AG10803 (cell line): ENCODE data around the gene GPI.

Experiments
- DNase-seq: peaks from one replicate; pipeline ENCODE4 v3.0.0; 2010; ENCODE audit warnings: low read depth
- H3K4me3 ChIP-seq: 2 replicates; pipeline ENCODE4 v1.5.1; 2011; ENCODE audit warnings: mild to moderate bottlenecking, low read length, control low read depth
- TF ChIP-seq, protein P1 (sequence below): conservative IDR thresholded peaks from 2 replicates; pipeline ENCODE4 v1.5.1; 2011; ENCODE audit warnings: mild to moderate bottlenecking, low read length, control low read depth, inconsistent platforms

GPI gene

DNA sequence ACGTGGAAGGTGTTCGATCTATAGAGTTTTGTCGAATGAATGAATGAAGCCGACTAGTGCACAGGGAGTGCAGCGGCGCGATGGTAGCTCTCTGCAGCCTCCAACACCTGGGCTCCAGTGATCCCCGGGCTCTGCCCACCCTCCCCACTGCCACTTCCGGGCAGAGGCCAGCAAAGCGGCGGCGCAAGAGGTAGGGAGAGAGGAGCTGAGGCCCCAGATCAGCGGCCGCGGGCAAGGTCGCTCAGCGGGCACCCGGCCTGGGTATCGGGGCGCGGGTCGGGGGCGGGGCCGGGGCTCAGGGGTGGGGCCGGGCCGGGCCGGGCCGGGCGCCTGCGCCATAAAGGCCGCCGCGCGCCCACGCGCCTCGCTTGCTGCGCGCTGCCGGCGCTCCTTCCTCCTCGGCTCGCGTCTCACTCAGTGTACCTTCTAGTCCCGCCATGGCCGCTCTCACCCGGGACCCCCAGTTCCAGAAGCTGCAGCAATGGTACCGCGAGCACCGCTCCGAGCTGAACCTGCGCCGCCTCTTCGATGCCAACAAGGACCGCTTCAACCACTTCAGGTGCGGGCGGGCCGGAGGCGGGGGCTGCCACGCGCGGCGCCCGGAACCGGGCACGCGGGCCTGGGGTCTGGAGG lies at the start of gene GPI:
GPI (plus strand) TSS at position 367 of the 633 bp plus-strand sequence; CDS start at position 438, 71 bp downstream.
- TF ChIP-seq, protein P1, sequence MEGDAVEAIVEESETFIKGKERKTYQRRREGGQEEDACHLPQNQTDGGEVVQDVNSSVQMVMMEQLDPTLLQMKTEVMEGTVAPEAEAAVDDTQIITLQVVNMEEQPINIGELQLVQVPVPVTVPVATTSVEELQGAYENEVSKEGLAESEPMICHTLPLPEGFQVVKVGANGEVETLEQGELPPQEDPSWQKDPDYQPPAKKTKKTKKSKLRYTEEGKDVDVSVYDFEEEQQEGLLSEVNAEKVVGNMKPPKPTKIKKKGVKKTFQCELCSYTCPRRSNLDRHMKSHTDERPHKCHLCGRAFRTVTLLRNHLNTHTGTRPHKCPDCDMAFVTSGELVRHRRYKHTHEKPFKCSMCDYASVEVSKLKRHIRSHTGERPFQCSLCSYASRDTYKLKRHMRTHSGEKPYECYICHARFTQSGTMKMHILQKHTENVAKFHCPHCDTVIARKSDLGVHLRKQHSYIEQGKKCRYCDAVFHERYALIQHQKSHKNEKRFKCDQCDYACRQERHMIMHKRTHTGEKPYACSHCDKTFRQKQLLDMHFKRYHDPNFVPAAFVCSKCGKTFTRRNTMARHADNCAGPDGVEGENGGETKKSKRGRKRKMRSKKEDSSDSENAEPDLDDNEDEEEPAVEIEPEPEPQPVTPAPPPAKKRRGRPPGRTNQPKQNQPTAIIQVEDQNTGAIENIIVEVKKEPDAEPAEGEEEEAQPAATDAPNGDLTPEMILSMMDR = no peak
- peak; percentile 24 for DNase-seq
- peak within 1 kb of the TSS; percentile 82 for H3K4me3 ChIP-seq

DNA sequence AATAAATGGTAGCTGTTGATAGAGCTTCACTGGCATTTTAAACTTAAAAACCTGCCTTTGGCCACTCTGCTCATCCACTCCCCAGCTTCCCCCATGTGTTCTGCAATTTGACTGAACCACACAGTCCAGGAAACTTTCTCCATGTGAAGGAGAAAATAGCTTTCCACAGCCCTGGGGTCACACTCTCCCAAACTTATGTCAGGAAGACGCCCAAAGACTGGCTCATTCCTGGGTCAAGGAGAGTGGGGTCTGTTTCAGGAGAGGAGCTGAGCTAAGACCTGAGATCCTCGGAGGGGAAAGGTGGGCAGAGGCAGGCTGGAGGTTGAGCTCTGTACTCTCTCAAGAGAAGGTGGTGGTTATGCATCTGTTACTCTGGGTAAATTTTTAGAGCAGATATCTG lies 48.7 kb upstream of the GPI start:
- TF ChIP-seq, protein P1 = no peak
- no peak for DNase-seq
- H3K4me3 ChIP-seq = no peak overlapping the region

DNA sequence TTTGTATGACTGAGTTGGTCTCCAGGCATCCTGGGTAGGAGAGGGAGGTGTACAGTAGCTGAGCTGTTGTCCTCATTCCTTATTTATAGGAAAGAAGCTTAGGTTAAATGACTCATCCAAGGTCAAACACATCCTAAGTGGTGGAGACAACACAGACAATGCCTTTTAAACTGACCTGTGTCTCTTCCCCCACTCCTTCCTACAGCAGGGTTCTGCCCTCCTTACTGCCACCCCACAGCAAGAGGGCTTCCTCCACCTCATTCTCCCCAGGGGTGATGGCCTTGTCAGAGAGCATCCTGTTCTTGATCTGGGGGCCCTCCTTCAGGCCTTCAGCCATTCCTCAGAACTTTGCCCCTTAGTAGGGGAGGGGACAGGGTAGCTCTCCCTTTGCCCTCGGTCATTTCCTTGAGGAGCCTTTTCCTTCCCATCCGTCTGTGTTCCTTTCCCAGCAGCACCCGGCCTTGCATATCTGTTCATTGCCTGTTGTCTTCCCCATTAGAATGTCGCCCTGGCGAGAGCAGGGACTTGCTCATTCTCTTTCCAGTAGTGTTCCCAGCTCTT lies 48.2 kb upstream of the GPI start:
- DNase-seq = no peak
- TF ChIP-seq, protein P1 = no peak
- H3K4me3 ChIP-seq = no peak overlapping the region

DNA sequence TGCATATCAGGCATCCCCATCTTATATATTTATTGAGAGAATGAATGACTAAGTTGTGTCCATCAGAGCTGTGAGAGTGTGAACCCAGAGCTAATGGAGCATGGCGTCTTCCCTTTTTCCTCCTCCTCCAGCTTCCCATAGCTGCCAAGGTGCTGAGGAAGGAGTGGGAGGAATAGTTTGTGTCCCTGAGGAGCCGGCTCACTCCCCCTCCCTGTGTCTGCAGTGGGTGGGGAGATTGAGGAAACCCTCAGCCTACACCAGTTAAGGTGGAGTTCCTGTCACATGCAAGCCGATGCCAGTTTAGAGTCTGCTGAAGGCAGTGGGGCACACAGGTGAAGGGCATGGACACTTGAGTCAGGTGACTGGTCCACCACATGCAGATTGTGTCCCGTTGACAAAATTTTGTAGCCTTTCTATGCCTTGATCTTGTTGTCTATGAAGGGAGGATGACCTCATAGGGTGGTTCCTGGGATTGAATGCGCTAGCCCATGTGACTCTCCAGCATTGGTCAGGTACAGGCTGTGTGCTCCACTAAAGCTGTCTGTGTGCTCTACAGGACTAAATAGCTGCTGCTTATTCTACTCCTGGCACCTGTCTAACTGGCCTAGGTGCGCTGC lies 47.6 kb upstream of the GPI start:
- no peak for DNase-seq
- TF ChIP-seq, protein P1 = no peak
- H3K4me3 ChIP-seq = no peak overlapping the region

DNA sequence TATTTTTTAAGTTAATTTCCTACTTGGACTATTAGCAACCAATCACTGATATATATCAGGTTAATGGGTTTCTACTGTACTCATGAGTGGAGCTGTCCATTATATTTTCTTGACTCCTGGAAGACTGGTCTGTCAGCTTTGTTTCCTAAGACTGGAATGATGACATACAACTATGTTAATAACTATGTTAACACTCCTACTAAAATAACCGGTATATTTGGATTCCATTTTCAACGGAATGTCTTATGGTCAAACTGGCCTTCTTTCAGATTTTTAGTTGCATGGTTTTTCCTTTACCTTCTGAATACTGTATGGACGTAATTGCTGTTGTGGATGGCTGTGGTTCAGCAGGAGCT lies 45.8 kb upstream of the GPI start:
- H3K4me3 ChIP-seq = no peak overlapping the region
- no peak for DNase-seq
- TF ChIP-seq, protein P1 = no peak

DNA sequence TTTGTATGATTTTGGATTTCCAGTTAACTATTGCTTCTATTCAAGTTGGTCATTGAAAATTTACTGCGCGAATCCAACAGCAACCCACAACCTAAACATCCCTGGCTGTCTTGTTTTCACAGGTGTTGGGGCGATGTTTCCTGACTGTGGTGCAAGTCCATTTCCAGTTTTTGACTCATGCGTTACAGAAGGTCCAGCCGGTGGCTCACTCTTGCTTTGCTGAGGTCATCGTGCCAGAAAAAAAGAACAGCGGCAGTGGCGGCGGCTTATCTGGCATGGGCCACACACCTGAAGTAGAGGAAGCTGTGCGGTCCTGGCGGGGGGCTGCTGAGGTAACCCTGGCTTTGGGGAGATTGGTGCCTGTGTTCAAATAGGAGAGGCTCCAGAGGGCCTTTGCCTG lies 45.2 kb upstream of the GPI start:
- no peak for DNase-seq
- TF ChIP-seq, protein P1 = no peak
- no peak overlapping the region for H3K4me3 ChIP-seq

DNA sequence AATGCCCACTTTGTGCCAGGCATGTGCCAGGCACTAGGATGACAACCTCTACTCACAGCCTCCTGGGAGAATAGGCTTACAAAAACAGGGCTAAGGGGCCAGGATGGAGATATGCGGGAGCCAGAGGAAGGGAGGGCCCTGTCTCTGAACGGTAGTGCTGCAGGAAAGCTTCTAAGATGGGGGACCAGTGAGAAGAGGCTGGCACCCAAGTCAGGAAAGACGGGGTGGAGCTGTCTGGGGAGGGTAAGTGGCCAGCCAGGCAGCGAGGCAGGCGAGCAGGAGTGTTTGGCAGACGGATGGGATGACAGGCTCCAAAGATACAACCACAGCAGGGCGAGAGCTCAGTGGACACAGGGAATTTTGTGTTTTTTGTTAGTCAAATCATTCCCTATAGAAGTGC lies 44.7 kb upstream of the GPI start:
- TF ChIP-seq, protein P1 = no peak
- no peak for DNase-seq
- H3K4me3 ChIP-seq = no peak overlapping the region
